CD14-positive monocyte (primary cell): ENCODE results near the gene MKRN1. TPM values are rescaled to one million over a fixed set of nuclear protein-coding genes. Genes with fewer than 3 reads are reported as not detected.

Experiments
- DNase-seq, 3 donors: peaks; one replicate each; pipeline ENCODE4 v3.0.0-alpha.2; 2011 to 2022
- H2AFZ ChIP-seq: 2 replicates; pipeline ENCODE4 v1.6.0; 2012; ENCODE audit warnings: mild to moderate bottlenecking, low read depth, low read length, inconsistent platforms; ENCODE audit not compliant: insufficient read depth, poor library complexity, severe bottlenecking
- H3K27ac ChIP-seq, 2 donors: 1 replicate in 1 of 2; 2 replicates in 1 of 2; pipeline ENCODE4 v1.5.1; 2012 to 2013; ENCODE audit warnings: low read length in 2 of 2, control low read depth in 1 of 2, inconsistent platforms in 1 of 2, low read depth in 1 of 2, mild to moderate bottlenecking in 1 of 2
- H3K27me3 ChIP-seq, 2 donors: one replicate each; pipeline versions ENCODE4 v1.6.0 to v1.6.1; 2011 to 2013; ENCODE audit warnings: low read length in 2 of 2; ENCODE audit not compliant: control insufficient read depth in 2 of 2, insufficient read depth in 2 of 2
- H3K36me3 ChIP-seq, 2 donors: replicated peaks in 1 of 2; 1 replicate in 1 of 2; 2 replicates in 1 of 2; pipeline versions ENCODE4 v1.5.1 to v1.6.1; 2012 to 2013; ENCODE audit warnings: low read length in 2 of 2, control low read depth in 1 of 2, inconsistent platforms in 1 of 2, mild to moderate bottlenecking in 1 of 2; ENCODE audit not compliant: insufficient read depth in 2 of 2, control insufficient read depth in 1 of 2
- H3K4me1 ChIP-seq, 2 donors: 1 replicate in 1 of 2; 2 replicates in 1 of 2; pipeline versions ENCODE4 v1.5.1 to v1.6.1; 2012 to 2013; ENCODE audit warnings: low read length in 2 of 2, control low read depth in 1 of 2, inconsistent platforms in 1 of 2, mild to moderate bottlenecking in 1 of 2, moderate library complexity in 1 of 2; ENCODE audit not compliant: insufficient read depth in 2 of 2, control insufficient read depth in 1 of 2
- H3K4me2 ChIP-seq: replicated peaks from 2 replicates; pipeline ENCODE3; 2012; ENCODE audit warnings: low read length, moderate library complexity, mild to moderate bottlenecking; ENCODE audit not compliant: poor library complexity, severe bottlenecking; ENCODE audit errors: extremely low read depth
- H3K4me3 ChIP-seq, 3 experiments: fragments of 200-600 bp in 1 of 3; sonication (generic) in 1 of 3; replicated peaks in 1 of 3; 1 replicate in 2 of 3; 2 replicates in 1 of 3; pipeline ENCODE4 v1.5.1; 2011 to 2013; ENCODE audit warnings: low read length in 3 of 3, mild to moderate bottlenecking in 3 of 3, control low read depth in 2 of 3, low read depth in 2 of 3, inconsistent platforms in 1 of 3, moderate library complexity in 1 of 3
- H3K79me2 ChIP-seq: 2 replicates; pipeline ENCODE4 v1.6.0; 2012; ENCODE audit warnings: mild to moderate bottlenecking, control low read depth, inconsistent platforms, low read length, moderate library complexity; ENCODE audit not compliant: insufficient read depth
- H3K9ac ChIP-seq: 2 replicates; pipeline ENCODE4 v1.6.0; 2017; ENCODE audit warnings: low read length, mild to moderate bottlenecking; ENCODE audit not compliant: insufficient read depth, poor library complexity, severe bottlenecking
- H3K9me3 ChIP-seq, 2 donors: replicated peaks in 1 of 2; 1 replicate in 1 of 2; 2 replicates in 1 of 2; pipeline versions ENCODE4 v1.5.1 to v1.6.1; 2012 to 2013; ENCODE audit warnings: low read length in 2 of 2, control low read depth in 1 of 2; ENCODE audit not compliant: control insufficient read depth in 1 of 2, insufficient read depth in 1 of 2
- H4K20me1 ChIP-seq: 2 replicates; pipeline ENCODE4 v1.6.0; 2012; ENCODE audit warnings: mild to moderate bottlenecking, low read length, control low read depth, moderate library complexity; ENCODE audit not compliant: insufficient read depth
- H3K27ac Mint-ChIP-seq, 7 donors: one replicate each; pipeline ENCODE4 v1.8.0; 2020; ENCODE audit warnings: mild to moderate bottlenecking in 7 of 7, mixed read lengths in 7 of 7, moderate library complexity in 6 of 7, inconsistent platforms in 2 of 7
- H3K27me3 Mint-ChIP-seq, 3 donors: one replicate each; pipeline ENCODE4 v1.8.0; 2021 to 2022; ENCODE audit warnings: low read depth in 3 of 3, mild to moderate bottlenecking in 3 of 3, mixed read lengths in 3 of 3, moderate library complexity in 3 of 3, inconsistent platforms in 1 of 3
- H3K36me3 Mint-ChIP-seq, 2 donors: one replicate each; pipeline ENCODE4 v1.8.0; 2020; ENCODE audit warnings: mixed read lengths in 2 of 2, inconsistent platforms in 1 of 2, mild to moderate bottlenecking in 1 of 2
- H3K4me1 Mint-ChIP-seq: one replicate; pipeline ENCODE4 v1.8.0; 2020; ENCODE audit warnings: mild to moderate bottlenecking, mixed read lengths
- H3K4me3 Mint-ChIP-seq, 2 donors: one replicate each; pipeline ENCODE4 v1.8.0; 2020; ENCODE audit warnings: mild to moderate bottlenecking in 2 of 2, mixed read lengths in 2 of 2, moderate library complexity in 1 of 2
- H3K9me3 Mint-ChIP-seq, 7 donors: one replicate each; pipeline ENCODE4 v1.8.0; 2020 to 2022; ENCODE audit warnings: mixed read lengths in 7 of 7, mild to moderate bottlenecking in 6 of 7, moderate library complexity in 6 of 7, inconsistent platforms in 2 of 7
- CTCF ChIP-seq: fragments of 200-600 bp; IDR thresholded peaks from one replicate; pipeline ENCODE4 v1.8.0; 2022; ENCODE audit warnings: antibody characterized with exemption, mild to moderate bottlenecking
- WGBS: methylation state at CpG from one replicate; pipeline ENCODE4 v1.1.5; 2013; ENCODE audit warnings: missing lambda C conversion rate; ENCODE audit not compliant: insufficient coverage; 5-methylcytosine and 5-hydroxymethylcytosine counted together
- intact Hi-C, 2 donors: fragments of 100-400 bp; cut with micrococcal nuclease; formaldehyde crosslinking; loops; one replicate each; pipeline versions ENCODE4 v1.15.0 to v1.15.1; 2023
- polyA plus RNA-seq, 3 donors: library from polyadenylated mRNA; depleted of rRNA in 1 of 3; unstranded in 2 of 3; stranded (reverse) in 1 of 3; fragments of 300-500 nt in 2 of 3; fragments of >200 nt in 1 of 3; fragmentation: Illumina TruSeq in 2 of 3; gene quantifications; 1 replicate in 2 of 3; 2 replicates in 1 of 3; pipeline ENCODE4 v1.2.3, GENCODE V29; 2012 to 2021

Gene MKRN1
- polyA plus RNA-seq, 3 donors: 88.4 to 160 (median 127) TPM

- peaks cover 4% of the 10 kb centered on the region for H3K4me1 Mint-ChIP-seq
- Histone ChIP-seq H3K4me2 (no peak overlapping the region), H3K4me3 (no peak overlapping the region), H3K9me3 (no peaks in the 10 kb centered on the region), H4K20me1 (no peaks in the 10 kb centered on the region), H3K27me3 (no peaks in the 10 kb centered on the region), H3K9ac (no peak overlapping the region), H3K4me1 (peaks cover 4% of the 10 kb centered on the region in 2 donors), H3K79me2 (no peaks in the 10 kb centered on the region), H3K27ac (peak overlapping the region; percentile 25 to 26), H3K36me3 (no peaks in the 10 kb centered on the region), H2AFZ (no peak overlapping the region)
- 7% methylated on average over 8 of the region's 9 CpGs for WGBS
- peak overlapping the region in 3 of 7 donors; percentile 10 to 58 (median 57) for H3K27ac Mint-ChIP-seq
- H3K4me3 Mint-ChIP-seq: no peak overlapping the region
- H3K9me3 Mint-ChIP-seq: no peaks in the 10 kb centered on the region
- H3K27me3 Mint-ChIP-seq: peaks cover 0 to 5% (median 2%) of the 10 kb centered on the region in 3 donors
- no peak for TF ChIP-seq CTCF
- intact Hi-C loops: no loop called here
- H3K36me3 Mint-ChIP-seq: no peaks in the 10 kb centered on the region
- DNase-seq: peak; percentile 28 to 54 (median 45)
Observed at GRCh38 chr7:140494867-140495266, 15.6 kb upstream of the MKRN1 start.

GRCh38 chr7:140489026-140489359 lies 9.7 kb upstream of the MKRN1 start:
- Histone ChIP-seq H3K4me3 (no peak overlapping the region), H3K9me3 (no peaks in the 10 kb centered on the region), H3K79me2 (no peaks in the 10 kb centered on the region), H3K27me3 (no peaks in the 10 kb centered on the region), H3K27ac (peak overlapping the region in 1 of 2 donors; percentile 39), H3K4me1 (peaks cover 27 to 28% of the 10 kb centered on the region in 2 donors), H3K4me2 (no peak overlapping the region), H4K20me1 (no peaks in the 10 kb centered on the region), H3K9ac (no peak overlapping the region), H3K36me3 (no peaks in the 10 kb centered on the region), H2AFZ (no peak overlapping the region)
- no CpG with 5 or more reads among the region's 2 CpGs for WGBS
- Mint-ChIP-seq H3K4me1 (peaks cover 29% of the 10 kb centered on the region), H3K27me3 (peaks cover 0 to 2% (median 0%) of the 10 kb centered on the region in 3 donors), H3K4me3 (no peak overlapping the region), H3K27ac (peak overlapping the region in 5 of 7 donors; percentile 50 to 80 (median 73)), H3K36me3 (no peaks in the 10 kb centered on the region), H3K9me3 (no peaks in the 10 kb centered on the region)
- no peak for TF ChIP-seq CTCF
- intact Hi-C loops: loop anchor here in 1 of 2 donors (10.0 kb wide), 1 partner anchor 166 kb away; no protein-coding TSS in a partner anchor
- peak; percentile 37 to 46 (median 40) for DNase-seq
